HUES48 (cell line): ENCODE data around the gene SNF8.

ENCODE experiments used
- H3K27ac ChIP-seq: one replicate; pipeline ENCODE4 v1.7.0; 2013; ENCODE audit warnings: low read depth, low read length, inconsistent platforms
- H3K27me3 ChIP-seq: 2 replicates; pipeline ENCODE4 v1.6.1; 2013; ENCODE audit warnings: mild to moderate bottlenecking, low read length; ENCODE audit not compliant: control insufficient read depth, insufficient read depth
- H3K36me3 ChIP-seq: 2 replicates; pipeline ENCODE4 v1.6.1; 2013; ENCODE audit warnings: low read length; ENCODE audit not compliant: control insufficient read depth, insufficient read depth
- H3K4me1 ChIP-seq: 2 replicates; pipeline ENCODE4 v1.6.1; 2013; ENCODE audit warnings: mild to moderate bottlenecking, low read length; ENCODE audit not compliant: control insufficient read depth, insufficient read depth
- H3K4me3 ChIP-seq: 2 replicates; pipeline ENCODE4 v1.5.1; 2013; ENCODE audit warnings: mild to moderate bottlenecking, low read depth, low read length
- H3K9ac ChIP-seq: 2 replicates; pipeline ENCODE4 v1.6.1; 2013; ENCODE audit warnings: mild to moderate bottlenecking, low read depth, low read length, moderate library complexity
- H3K9me3 ChIP-seq: 2 replicates; pipeline ENCODE4 v1.6.1; 2013; ENCODE audit warnings: low read length; ENCODE audit not compliant: control insufficient read depth, insufficient read depth

The SNF8 gene

GRCh38 chr17:48883171-48883570 is 61.5 kb downstream of the SNF8 start:
- H3K4me3 ChIP-seq = no peak overlapping the region
- no peaks in the 10 kb centered on the region for H3K27me3 ChIP-seq
- no peak overlapping the region for H3K27ac ChIP-seq
- H3K9ac ChIP-seq = no peak overlapping the region
- no peaks in the 10 kb centered on the region for H3K4me1 ChIP-seq
- H3K9me3 ChIP-seq = no peaks in the 10 kb centered on the region
- no peaks in the 10 kb centered on the region for H3K36me3 ChIP-seq

GRCh38 chr17:48882272-48882671 is 62.4 kb downstream of the SNF8 start:
- H3K27ac ChIP-seq = no peak overlapping the region
- no peaks in the 10 kb centered on the region for H3K27me3 ChIP-seq
- no peaks in the 10 kb centered on the region for H3K4me1 ChIP-seq
- no peaks in the 10 kb centered on the region for H3K9me3 ChIP-seq
- H3K9ac ChIP-seq = no peak overlapping the region
- H3K36me3 ChIP-seq = no peaks in the 10 kb centered on the region
- no peak overlapping the region for H3K4me3 ChIP-seq
